Superior temporal gyrus (tissue), 1 donor: ENCODE data around the gene NUP50.
A peak's percentile ranks its signal among the peaks of the same experiment; 100 is the strongest.

Source experiments
- DNase-seq: peaks from one replicate; pipeline ENCODE4 v3.0.0-alpha.2; 2016; ENCODE audit errors: extremely low spot score

NUP50 gene

DNA sequence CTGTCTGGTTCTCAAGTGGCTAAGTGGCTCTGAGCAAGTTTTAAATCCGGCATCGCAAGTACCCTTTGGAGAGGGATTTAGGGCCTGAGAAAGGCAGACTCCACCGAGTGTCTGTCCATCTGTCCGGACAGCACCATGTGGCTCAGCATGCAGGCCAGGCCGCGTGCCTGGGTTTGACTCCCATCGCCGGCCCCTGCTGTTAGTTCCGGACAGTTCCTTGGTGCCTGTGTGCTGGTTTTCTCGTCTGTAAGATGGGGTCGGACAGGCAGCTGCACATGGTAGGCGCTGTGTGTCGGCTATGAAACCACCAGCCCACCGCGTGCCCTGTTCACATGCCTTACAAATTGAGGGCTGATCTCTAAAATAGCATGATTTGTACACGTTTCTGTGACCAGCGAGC is 31.0 kb downstream of the NUP50 start:
- no peak for DNase-seq

DNA sequence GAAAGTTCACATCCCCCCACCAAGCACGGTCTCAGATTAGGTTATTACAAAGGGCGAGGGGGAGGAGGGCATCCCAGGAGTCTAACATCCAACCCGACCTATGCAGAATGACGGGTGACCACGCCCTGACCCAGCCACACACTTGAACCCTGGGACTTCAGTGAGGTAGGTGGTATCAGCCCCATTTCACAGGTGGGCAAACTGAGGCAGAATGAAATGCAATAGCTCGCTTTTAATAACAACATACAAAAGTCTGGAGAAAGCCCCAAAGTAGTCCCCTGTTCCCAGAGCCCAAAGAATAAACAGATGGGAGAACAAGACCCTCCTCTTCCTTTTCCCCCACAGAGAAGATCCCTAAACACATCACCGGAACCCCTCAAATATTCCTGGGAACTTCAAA is 31.9 kb downstream of the NUP50 start:
- DNase-seq, result no peak

DNA sequence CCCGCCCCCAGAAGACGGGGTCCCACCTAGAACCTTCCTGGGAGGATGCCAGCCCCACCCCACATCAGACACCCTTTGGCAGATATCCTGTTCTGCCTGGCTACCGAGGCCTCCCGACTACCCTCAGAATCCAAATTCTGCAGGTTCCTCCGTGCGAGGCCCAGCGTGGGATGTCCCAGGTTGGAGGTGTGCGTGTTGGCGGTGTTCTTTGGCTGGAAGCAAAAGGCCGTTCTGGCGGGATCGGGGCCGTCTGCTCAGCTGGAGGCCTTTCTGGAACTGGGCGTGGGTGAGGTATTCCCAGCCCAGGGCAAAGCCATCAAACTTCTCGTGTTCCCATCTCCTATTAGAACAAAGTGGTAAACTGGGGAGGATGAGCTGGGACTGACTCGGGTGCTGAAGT is 32.6 kb downstream of the NUP50 start:
- no peak for DNase-seq

DNA sequence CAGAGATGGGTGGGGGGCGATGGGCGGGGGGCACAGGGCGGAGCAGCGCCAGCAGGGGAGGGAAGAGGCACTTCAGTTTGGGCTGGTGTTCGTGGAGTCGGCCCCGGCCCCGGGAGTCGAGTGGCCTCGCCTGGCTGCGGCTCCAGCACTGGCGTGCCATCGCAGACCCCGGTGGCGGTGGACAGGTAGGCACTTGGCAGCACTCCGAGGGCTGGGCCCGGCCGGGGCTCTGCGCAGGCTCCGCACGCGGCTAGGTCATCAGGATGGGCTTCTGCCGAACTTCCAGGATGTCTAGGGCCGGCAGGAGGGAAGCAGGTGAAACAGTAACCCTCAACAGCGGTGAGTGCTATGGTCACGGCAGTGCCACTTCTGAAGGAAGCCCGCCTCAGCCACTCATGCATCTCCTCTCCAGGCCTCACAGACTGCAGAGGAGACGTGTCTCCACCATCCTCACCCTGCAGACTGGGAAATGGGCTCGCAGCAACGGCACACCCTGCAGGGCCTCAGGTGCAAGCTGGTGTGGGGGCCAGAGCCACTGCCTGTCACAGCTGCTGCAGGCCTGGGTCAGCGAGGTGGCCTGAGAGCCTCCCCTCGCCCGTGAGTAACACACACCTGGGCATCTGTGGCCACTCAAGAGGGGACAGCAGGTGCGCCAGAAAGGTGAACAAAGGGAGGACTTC is 33.3 kb downstream of the NUP50 start:
- DNase-seq, result no peak

DNA sequence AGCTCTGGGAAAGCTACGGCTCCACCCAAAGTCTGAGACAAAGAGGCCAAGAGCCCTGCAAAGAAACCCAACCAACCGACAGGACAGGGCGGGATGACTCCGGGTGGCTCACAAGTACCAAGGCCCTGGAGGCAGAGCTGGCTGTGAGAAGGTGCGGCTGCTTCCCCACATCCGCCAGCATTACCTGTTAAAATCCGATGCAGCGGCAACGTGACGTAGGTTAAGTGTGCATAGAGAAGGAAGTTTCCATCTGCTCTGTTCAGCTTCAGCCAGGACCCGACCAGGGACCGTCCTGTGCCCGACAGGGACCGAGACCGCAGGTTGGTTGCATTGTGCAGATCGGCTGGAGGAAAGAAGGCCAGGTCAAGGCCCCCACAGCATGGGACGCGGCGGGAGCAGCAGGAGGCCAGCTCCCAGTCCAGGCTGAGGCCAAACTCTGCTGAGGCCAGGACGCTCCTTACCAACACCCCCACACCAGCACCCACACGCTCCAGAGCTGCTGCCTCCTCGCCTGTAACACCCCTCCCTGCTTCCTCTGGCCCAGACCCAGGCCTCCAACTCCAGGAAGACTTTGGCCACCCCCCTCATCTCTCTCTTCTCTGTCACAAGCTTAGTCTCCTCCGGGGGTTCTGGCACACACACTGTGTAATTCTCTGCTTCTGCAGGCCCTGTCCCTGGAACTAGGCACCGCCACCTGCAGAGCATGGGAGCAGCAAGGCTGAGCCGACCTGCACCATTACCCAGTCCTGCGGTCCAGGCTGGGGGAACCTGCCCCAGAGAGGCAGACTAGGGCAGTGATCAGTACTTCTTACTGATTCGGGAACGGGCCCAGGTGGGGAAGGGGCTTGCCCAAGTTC is 34.1 kb downstream of the NUP50 start:
- no peak for DNase-seq

DNA sequence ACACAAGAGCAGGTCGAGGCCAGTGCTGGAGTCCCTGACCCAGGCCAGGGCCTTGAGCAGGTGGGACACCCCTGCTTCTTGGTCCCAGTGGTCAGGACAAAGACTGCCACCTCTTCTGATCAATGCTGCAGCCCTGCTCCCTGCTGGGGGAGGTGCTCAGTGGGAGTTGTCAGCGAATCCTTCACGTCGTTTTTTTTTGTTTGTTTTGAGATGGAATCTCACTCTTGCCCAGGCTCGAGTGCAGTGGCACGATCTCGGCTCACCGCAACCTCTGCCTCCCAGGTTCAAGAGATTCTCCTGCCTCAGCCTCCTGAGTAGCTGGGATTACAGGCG is 34.7 kb downstream of the NUP50 start:
- DNase-seq, result no peak

DNA sequence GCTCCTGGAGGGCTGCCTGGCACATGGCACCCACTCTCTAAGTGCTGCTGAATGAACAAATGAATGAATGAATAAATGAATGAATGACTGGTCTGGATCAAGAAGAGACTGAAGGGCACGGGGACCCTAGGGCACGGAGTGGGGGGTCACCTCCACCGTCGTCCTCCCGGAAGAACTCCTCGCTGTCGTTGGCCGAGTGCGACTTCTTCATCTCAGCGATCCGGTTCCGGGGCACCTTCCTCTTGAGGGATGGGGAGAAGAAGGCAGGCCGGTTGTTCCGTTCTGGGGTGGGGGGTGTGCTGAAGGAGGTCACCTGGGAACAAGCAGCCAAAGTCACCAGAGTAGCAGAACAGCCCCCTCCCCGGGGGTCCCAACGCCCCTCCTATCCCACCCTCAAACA is 36.0 kb downstream of the NUP50 start:
- no peak for DNase-seq

DNA sequence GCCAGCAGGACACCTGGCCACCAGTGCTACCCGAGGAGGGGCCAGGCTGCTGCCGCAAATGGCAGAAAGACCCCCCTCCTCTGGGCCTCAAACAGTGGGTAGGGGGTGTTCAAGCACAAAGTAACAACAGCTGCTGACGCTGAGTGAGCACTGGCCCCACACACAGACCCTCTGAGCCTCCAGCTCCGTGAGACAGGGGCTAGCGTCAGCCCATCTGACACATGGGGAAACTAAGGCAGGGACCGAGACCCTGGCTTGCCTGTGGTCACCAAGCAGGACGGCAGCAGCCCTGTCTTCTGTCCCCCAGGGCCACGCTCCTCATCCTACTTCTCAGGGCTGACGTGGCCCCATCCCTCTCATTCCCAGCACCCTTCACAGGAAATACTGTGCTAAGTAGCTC is 36.5 kb downstream of the NUP50 start:
- no peak for DNase-seq

DNA sequence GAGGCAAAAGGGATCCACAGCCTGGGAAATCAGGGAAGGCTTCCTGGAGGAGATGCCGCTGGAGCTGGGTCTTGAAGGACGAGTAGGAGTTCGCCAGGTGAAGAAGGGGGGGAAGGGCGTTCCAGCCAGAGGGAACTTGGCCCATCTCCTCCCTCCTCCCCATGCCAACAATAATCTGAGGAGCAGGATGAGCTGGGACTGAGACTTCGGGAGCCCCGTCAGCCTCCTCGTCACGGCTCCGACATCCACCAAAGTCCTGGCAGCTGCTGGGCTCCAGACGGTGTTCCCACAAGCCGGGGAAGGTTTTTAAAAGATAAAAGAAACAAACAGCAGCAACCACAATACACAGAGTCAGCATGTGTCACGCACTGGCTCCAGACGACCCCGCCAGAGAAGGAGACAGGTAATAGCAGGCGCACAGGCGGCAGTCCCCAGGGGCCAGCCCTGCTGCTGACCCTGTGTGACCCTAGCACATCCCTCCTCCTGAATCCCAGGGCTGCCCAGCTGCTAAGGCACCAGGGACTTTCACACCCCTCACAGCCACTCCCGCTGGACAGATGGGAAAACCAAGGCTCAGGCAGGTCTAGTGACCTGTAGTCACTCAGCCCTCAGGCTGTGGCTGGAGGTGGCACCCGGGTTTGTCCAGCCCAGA is 37.3 kb downstream of the NUP50 start:
- no peak for DNase-seq

DNA sequence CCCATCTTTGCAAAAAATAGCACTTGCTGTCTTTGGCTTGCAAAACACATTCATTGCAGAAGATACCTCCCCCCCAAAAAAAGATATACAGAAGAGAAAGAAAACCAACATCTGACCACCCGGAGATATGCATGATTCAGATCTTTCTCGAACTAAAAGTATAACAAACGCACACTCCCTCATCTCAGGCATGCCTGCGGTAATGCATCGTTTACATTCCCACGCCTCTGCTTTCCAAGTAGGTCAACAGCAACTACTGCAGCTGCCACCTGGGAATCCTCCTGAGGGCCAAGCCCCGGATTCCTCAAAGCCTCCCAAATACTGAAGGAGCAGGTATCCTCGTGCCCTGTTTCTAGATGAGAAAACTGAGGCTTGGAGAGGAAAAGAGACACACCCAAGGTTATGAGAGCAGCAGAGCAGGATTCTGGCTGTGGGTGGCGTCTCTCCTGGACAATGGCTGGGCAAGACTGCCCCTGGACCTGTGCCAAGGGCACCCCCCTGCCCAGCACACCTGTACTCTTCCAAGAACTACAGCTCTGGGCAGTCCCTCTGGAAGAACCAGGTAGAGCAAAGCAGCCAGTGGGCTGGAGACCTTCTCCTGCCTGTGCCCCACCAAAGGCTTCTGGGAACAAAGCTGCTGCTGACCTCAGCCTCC is 38.1 kb downstream of the NUP50 start:
- DNase-seq, result no peak

DNA sequence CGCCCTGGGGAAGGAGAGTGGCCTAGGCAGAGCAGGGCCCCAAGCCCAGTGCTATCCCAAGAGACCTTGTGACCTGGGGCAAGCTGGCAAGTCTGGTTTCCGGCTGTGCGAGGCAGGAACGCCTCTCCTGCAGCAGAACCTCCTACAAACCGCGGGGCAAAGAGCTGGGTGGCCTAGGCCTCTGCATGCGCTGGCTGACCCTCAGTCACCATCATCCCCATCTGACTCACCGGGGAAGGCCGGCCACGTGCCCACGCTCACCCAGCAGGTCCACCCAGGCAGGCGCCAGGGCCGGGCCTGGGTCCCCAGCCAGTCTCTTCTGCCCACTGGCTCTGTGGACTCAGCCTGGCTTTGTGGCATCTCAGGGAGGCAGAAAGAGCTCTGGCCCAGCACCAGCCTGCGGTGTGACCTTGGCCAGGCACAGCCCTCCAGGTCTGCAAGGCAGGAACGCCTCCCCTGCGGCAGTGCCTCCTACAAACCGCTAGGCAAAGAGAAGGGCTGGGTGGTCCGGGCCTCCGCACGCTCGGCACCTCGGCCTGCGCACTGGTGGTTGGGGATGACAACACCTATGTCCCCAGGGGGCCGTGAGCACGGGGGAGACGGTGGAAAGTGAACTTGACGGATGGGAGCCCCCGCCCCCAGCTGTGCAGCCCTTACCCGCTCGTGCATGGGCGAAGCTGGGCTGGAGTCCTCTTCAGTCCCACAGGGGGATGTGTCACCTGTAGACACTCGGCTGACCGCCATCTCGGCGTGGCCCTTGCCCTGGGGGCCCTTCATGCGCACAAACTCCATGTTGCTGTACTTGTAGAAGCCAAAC is 38.8 kb downstream of the NUP50 start:
- DNase-seq, result no peak

DNA sequence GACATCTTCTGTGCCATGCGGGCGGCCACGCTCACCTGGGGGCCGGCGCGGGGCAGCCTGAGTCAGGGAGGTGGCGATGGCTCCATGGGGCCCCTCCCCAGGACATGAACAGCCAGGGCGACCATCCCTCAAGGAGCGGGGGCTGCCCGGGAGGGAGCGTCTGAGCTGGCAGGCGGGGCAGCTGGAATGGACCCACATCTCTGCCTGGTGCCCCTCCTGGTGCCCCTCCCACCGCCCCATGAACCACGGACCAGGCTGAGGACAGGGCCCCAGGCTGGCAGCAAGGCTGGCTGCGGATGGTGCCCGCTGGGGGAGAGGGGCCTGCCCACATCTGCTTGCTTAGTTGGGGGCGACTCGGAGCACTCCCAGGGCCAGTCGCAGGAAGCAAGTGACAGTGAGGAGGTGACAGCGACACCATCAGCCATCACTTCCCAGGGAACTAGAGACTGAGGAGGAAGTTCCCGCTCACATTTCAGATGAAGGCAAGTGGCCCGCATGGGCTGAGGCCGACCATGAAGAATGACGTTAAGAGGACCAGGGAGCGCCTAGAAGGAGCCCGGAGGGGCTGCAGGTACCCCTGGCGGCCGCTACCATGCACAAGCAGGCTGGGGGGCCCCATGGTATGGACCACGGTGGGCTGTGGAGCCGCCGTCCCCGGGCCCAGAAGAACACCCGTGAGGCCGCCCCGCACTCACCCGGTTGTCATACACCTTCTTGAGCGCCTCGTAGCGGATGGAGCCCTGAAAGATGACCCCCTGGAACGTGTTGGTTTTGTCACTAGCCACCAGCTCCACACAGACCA is 39.6 kb downstream of the NUP50 start:
- no peak for DNase-seq

DNA sequence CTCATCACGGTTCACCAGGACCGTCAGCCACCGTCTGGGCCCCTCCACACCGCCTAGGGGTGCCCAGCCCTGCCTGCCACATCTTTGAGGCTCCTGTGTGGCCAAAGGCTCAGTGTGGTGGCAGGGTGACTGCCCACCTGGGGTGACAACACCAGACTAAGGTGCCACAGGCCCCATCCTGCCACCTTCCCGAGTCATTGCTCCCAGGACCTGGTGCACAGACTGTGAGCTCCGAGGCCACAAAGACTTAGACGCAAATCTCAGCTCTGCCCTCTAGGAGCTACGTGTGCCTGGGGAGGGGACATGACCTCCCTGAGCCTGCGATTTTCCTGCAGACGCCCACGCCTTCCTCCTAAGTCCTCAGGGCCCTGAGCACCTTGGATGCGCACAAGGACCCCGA is 40.5 kb downstream of the NUP50 start:
- DNase-seq, result no peak

DNA sequence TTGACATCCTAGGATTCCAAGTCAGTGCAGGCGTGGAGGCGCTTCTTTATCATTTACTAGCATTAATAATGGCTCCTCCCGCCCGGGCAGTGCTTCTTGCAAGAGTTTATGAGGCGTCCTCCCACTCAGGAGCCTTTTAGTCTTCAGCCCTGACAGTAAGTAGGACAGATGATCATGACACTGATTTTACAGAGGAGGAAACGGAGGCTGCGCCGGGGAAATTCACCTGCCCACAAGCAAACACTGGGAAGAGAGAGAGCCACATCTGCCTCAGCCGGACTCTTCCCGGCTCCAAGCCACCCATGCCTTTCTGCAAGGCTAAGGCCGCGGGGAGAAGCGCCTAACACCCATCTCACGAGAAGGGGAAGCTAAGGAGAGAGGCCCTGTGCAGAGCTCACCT is 41.1 kb downstream of the NUP50 start:
- DNase-seq, result no peak

DNA sequence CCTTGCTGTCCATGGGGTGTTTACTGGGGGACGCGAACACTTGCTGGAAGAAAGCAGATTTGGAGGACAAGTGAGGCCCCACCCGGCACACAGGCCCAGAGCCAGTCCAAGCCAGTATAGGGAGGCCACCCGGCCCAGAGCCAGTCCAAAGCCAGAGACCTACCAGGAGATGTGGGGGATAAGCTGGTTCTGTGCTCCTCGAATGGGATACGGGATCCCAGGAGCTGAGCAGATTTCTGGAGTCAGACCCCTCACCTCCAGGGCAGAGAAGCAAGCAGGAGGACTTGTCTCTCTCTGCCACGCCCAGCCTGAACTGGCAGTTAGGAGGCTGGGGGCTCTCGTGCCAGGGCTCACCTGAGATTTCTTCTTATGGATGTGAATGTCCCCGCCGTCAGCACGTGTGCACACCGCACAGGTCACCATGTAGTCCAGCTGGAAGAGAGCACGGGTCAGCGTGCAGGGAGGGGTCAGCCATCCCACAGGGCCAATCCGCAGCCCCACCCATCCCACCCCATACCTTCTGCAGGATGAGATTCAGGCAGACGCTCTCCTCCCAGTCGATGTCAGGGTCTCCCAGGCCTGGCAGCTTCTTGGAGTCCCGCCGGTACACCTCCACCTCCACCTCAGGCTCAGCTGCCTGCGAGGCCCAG is 41.7 kb downstream of the NUP50 start:
- DNase-seq, result no peak

DNA sequence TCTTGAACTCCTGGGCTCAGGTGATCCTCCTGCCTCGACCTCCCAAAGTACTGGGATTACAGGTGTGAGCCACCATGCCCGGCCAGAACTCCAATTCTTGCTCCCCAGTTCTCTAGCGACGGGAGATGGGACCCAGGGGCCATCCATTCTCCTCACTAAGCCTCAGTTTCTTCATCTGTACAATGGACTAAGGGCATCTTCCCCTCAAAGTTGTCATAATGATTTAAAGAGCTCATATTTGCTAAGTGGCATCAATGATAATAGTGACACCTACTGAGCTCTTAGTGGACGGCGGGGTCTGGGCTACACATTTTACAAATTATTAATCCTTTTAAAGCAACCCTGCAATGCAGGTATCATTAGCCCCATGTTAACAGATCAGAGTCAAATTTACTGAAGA is 42.5 kb downstream of the NUP50 start:
- no peak for DNase-seq

DNA sequence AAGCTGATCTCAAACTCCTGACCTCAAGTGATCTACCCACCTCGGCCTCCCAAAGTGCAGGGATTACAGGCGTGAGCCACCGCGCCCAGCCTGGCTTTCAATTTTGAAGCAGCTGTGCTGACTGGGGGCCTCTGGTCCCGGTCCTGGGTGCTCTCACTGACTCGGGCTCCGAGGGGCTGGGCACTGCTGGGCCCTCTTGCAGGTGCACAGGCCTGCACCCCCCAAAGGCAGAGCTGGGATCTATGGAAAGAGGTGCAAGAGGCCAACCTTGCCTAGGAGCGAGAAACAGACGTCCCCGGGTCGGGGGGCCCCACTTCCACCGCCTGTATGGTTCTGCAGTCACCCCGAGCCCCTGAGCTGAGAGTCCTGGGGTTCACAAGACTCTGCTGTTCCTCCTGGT is 43.8 kb downstream of the NUP50 start:
- DNase-seq, result no peak

DNA sequence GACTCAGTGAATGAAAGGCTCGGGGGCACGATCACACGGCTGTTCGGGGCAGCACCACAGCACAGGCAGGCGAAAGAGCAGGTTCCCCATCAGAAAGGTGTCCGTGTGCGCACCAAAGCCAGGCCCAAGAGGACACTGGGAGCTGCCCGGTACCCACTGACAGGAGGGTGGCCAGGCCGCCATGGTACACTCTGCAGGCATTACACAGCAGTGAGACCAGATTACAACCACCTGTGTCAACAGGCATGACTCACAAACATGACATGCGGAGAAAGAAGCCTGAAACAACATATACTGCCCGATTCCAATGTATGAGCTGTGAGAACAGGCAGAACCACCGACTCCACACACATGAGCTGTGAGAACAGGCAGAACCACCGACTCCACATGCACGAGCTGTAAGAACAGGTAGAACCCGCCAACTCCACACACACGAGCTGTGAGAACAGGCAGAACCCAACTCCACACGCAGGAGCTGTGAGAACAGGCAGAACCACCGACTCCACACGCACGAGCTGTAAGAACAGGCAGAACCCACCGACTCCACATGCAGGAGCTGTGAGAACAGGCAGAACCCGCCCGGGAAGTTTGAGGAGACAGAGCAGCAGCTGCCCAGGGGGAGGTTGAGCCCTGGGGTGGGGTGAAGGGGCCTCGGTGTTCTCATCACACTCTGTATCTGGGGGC is 44.4 kb downstream of the NUP50 start:
- peak; percentile 51 for DNase-seq

DNA sequence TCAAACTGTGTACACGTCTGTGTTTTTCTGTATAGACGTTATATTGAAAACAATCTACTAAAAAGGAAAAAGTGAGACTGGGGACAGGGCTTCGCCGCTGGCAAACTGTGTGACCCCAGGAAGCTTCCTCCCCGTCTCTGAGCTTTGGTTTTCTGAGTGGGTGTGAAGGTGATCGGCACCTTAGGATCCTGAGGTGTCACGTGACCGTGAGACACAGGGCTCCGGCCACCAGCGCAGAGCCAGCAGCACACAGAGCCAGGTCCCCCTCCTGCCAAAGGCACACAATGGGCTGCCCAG is 44.9 kb downstream of the NUP50 start:
- no peak for DNase-seq
